Measurements from ENCODE around the gene EHBP1. TPM values are rescaled to one million over a fixed set of nuclear protein-coding genes. Genes with fewer than 3 reads are reported as not detected.

The EHBP1 gene
- polyA plus RNA-seq, 3 donors, result 4.2 to 6.1 (median 6.0) TPM

DNA sequence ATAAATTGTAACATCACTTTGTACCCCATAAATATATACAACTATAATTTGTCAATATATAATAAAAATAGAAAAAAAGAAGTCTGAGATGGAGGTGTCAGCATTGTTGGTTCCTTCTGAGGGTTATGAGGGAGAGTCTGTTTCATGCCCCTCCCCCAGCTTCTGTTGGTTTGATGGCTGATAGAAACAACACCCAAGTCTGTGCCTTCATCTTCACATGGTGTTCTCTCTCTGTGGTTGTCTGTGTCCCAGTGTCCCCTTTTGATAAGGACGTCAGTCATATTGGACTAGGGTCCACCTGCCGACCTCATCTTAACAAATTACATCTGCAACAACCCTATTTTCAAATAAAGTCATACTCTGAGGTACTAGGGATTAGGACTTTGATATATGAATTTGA is 20.3 kb upstream of the EHBP1 start:
- Histone ChIP-seq H3K9ac (ENCODE audit: insufficient read depth, low read length, poor library complexity, severe bottlenecking) (no peak overlapping the region), H2AFZ (ENCODE audit: insufficient read depth, low read depth, low read length, poor library complexity, severe bottlenecking) (no peak overlapping the region), H3K4me3 (replicated peaks in 1 of 3; ENCODE audit: low read depth in 2 of 3, low read length in 3 of 3) (no peak overlapping the region), H3K9me3 (replicated peaks in 1 of 2; ENCODE audit: control insufficient read depth in 1 of 2, insufficient read depth in 1 of 2, low read length in 2 of 2) (no peaks in the 10 kb centered on the region), H3K36me3 (replicated peaks in 1 of 2; ENCODE audit: control insufficient read depth in 1 of 2, insufficient read depth in 2 of 2, low read length in 2 of 2) (no peaks in the 10 kb centered on the region), H4K20me1 (ENCODE audit: insufficient read depth, low read length) (no peaks in the 10 kb centered on the region), H3K79me2 (ENCODE audit: insufficient read depth, low read length) (no peaks in the 10 kb centered on the region), H3K4me1 (ENCODE audit: control insufficient read depth in 1 of 2, insufficient read depth in 2 of 2, low read length in 2 of 2) (no peaks in the 10 kb centered on the region), H3K27ac (ENCODE audit: low read depth in 1 of 2, low read length in 2 of 2) (no peak overlapping the region), H3K27me3 (ENCODE audit: control insufficient read depth in 2 of 2, insufficient read depth in 2 of 2, low read length in 2 of 2) (no peaks in the 10 kb centered on the region), H3K4me2 (replicated peaks; ENCODE audit: extremely low read depth, low read length, poor library complexity, severe bottlenecking) (no peak overlapping the region)
- Mint-ChIP-seq H3K4me1 (no peaks in the 10 kb centered on the region), H3K27ac (no peak overlapping the region), H3K27me3 (ENCODE audit: low read depth in 3 of 3) (peaks cover 0 to 9% (median 5%) of the 10 kb centered on the region in 3 donors), H3K4me3 (no peak overlapping the region), H3K9me3 (peaks cover 0 to 3% (median 0%) of the 10 kb centered on the region in 7 donors), H3K36me3 (no peaks in the 10 kb centered on the region)
- TF ChIP-seq CTCF (IDR thresholded peaks at IDR 0.05), result no peak
- WGBS (ENCODE audit: insufficient coverage), result no CpG with 5 or more reads among the region's 2 CpGs
- no peak for DNase-seq
- intact Hi-C loops (cut with micrococcal nuclease), result no loop called here

- H4K20me1 ChIP-seq (ENCODE audit: insufficient read depth, low read length), result no peaks in the 10 kb centered on the region
- H2AFZ ChIP-seq (ENCODE audit: insufficient read depth, low read depth, low read length, poor library complexity, severe bottlenecking), result no peak overlapping the region
- H3K9ac ChIP-seq (ENCODE audit: insufficient read depth, low read length, poor library complexity, severe bottlenecking), result no peak overlapping the region
- 96% methylated on average over 4 of the region's 4 CpGs for WGBS (ENCODE audit: insufficient coverage)
- H3K27ac ChIP-seq (ENCODE audit: low read depth in 1 of 2, low read length in 2 of 2), result no peak overlapping the region
- no peaks in the 10 kb centered on the region for H3K4me1 Mint-ChIP-seq
- no peaks in the 10 kb centered on the region for H3K9me3 ChIP-seq (replicated peaks in 1 of 2; ENCODE audit: control insufficient read depth in 1 of 2, insufficient read depth in 1 of 2, low read length in 2 of 2)
- no peak overlapping the region for H3K4me3 Mint-ChIP-seq
- no peak for TF ChIP-seq CTCF (IDR thresholded peaks at IDR 0.05)
- no peaks in the 10 kb centered on the region for H3K27me3 ChIP-seq (ENCODE audit: control insufficient read depth in 2 of 2, insufficient read depth in 2 of 2, low read length in 2 of 2)
- no peaks in the 10 kb centered on the region for H3K36me3 Mint-ChIP-seq
- H3K9me3 Mint-ChIP-seq, result peaks cover 0 to 3% (median 0%) of the 10 kb centered on the region in 7 donors
- intact Hi-C loops (cut with micrococcal nuclease), result no loop called here
- H3K27ac Mint-ChIP-seq, result no peak overlapping the region
- H3K27me3 Mint-ChIP-seq (ENCODE audit: low read depth in 3 of 3), result peaks cover 0 to 9% (median 3%) of the 10 kb centered on the region in 3 donors
- H3K79me2 ChIP-seq (ENCODE audit: insufficient read depth, low read length), result no peaks in the 10 kb centered on the region
- H3K4me2 ChIP-seq (replicated peaks; ENCODE audit: extremely low read depth, low read length, poor library complexity, severe bottlenecking), result no peak overlapping the region
- no peaks in the 10 kb centered on the region for H3K36me3 ChIP-seq (replicated peaks in 1 of 2; ENCODE audit: control insufficient read depth in 1 of 2, insufficient read depth in 2 of 2, low read length in 2 of 2)
- DNase-seq, result no peak
- no peak overlapping the region for H3K4me3 ChIP-seq (replicated peaks in 1 of 3; ENCODE audit: low read depth in 2 of 3, low read length in 3 of 3)
- no peaks in the 10 kb centered on the region for H3K4me1 ChIP-seq (ENCODE audit: control insufficient read depth in 1 of 2, insufficient read depth in 2 of 2, low read length in 2 of 2)
Observed at GRCh38 chr2:62686012-62686685, 19.4 kb upstream of the EHBP1 start.

Data from CD14-positive monocyte (primary cell).